GM04503 (cell line): ENCODE data around the gene MAMDC2.

ENCODE experiments used
- DNase-seq: peaks from one replicate; pipeline ENCODE4 v3.0.0-alpha.2; 2012; ENCODE audit warnings: low read depth

MAMDC2 gene

DNA sequence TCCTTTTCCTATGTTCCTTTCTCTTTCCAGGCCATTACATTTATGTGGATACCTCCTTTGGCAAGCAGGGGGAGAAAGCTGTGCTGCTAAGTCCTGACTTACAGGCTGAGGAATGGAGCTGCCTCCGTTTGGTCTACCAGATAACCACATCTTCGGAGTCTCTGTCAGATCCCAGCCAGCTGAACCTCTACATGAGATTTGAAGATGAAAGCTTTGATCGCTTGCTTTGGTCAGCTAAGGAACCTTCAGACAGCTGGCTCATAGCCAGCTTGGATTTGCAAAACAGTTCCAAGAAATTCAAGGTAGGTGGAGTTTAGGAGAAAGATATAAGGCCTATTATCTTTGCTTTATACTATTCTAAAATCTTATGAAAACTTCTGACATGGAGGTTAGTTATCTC is 64.5 kb downstream of the MAMDC2 start:
- DNase-seq: no peak

DNA sequence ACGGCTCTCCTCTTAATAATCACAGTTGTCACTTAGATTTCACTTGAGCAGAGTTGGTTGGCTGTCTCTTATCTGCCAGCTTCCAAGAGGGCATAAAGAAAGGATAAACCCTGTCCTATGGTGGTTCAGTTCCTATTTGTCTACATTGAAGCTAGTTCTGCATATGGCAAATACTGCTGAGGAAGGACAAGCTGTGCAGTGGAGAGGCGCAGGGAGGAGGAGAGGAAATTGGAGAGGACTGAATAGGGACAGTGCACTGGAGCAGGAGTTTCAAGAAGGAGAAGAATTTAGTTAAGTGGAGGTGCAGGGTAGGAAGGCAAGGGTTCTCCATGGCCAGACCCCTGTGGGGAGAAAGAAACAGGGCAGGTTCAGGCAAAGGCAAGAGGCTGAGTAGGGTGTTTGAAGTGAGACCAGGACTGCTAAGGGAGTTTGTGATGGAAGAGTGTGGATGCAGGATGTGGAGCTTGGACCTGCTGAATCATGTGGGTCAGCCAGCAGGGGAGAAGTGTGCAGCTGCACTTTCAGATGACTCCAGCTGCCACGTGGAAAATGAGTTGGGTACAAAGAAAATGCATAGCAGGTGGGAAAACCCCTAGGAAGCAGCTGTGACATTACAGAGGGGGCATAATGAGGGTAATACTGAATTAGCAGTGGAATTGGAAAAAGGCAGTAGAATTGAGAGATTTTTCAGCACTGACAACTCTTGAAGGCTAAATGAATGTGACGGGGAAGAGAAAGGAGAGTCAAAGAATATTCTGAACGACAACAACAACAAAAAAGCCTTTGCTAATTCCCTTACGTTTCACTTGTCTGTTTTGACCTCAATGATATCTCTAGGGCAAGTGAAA is 66.8 kb downstream of the MAMDC2 start:
- no peak for DNase-seq

DNA sequence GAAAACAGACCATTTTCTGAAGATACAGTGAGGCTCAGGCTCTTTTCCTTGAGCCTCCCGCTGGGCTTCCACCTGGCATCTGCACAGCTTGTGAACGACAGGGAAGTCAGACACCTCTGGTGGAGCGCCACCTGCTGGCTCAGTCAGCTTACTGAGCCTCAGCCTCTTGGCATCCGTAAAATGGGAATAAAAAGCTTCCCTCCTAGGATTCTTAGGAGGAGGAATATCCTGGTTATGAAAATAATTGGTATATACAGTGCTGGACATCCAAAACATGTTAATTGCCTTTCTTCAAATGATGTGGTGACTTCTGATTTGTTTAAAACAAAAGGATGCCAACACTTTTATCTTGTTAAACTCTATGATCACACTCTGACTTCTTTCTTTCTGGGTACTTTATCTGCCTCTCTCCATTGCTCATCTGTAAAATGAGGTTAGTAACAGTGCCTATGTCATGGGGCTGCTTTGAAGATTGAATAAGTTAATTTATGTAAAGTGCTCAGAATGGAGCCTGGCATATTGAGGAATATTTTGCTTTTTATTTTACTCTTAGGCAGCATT is 67.5 kb downstream of the MAMDC2 start:
- no peak for DNase-seq

DNA sequence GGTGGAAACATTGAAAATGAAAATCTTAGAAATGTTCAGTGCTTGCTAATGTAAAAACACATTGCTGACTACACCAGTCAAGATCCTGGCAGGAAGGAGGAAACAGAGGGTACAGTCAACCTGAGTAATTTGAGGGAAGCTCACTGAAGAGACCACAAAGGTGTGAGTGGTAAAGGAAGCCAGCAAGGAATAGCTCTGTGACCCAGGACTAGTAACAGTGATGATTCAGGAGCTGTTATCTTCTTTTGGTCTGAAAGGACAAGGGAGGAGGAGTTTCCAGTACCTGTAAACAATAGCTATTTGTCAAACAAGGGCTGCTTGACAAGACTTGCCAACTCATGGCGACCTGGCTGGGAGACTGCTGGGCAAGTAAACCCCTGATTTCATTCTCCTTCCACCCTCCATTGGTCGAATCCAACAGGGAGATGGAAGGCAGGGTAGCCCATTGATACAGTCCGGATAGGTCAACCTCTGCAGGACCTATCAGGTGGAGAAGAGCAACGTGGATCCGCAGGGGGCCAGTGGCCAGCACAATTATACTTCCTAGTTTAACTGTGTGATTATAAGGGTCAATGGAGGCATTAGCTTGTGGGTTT is 68.1 kb downstream of the MAMDC2 start:
- no peak for DNase-seq

DNA sequence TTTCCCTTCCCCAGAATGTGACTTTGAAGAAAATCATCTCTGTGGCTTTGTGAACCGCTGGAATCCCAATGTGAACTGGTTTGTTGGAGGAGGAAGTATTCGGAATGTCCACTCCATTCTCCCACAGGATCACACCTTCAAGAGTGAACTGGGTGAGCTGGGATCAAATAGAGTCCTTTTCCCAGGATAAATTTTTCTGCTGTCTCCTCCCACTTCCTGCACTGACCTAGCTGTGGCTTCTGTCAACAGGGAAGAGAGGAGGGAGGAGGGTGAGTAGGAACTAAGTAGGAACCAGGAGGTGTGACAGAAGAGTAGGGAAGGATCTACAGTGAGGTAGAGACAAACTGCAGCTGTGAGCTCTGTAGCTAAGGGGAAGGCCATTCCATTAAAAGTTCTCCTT is 69.3 kb downstream of the MAMDC2 start:
- DNase-seq: no peak

DNA sequence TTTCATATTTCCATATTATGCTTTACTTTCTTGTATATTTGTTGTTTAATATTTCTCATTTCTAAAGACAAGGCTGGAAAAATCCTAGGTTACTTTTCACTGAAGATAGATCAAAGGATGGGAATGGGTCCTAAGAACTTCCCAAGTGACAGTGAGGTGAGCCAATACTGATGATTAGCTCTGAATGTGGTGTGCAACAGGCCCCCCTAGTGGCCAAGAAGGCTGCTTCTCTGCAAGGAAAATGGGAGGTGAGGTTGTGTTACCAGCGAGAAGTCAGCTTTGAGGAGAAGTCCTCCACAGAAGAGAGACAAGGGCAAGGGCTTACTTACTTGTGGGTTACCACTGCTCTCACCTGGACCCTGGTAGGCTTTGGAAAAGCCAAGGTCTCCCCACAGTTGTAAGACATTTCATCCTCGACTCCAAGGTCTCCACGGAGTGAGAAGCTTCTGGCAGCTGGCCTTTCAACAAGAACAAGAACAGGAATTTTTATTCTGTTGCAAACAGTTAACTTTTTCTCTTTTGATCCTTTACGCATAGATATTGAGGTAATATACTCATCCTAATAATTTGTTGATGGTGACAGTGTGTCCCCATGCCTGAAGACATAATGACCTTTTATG is 69.9 kb downstream of the MAMDC2 start:
- DNase-seq: no peak

DNA sequence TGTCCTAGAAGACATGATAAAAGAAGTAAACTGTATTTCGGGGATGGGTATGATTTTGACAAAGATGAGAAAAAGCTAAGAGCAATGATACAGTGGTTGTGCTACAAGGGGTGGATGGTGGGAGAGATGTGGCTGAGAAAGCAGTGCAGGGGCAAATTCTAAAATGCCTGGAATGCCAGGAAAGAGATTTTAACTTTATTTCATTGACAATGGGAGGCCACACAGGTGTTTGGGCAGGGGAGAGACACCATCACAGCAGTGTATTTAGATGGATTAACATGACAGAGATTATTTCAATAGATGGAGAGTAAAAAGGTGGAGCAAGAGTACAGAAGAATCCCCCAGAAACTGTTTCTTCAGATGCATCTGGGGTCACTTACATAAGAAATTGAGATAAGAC is 71.2 kb downstream of the MAMDC2 start:
- no peak for DNase-seq

DNA sequence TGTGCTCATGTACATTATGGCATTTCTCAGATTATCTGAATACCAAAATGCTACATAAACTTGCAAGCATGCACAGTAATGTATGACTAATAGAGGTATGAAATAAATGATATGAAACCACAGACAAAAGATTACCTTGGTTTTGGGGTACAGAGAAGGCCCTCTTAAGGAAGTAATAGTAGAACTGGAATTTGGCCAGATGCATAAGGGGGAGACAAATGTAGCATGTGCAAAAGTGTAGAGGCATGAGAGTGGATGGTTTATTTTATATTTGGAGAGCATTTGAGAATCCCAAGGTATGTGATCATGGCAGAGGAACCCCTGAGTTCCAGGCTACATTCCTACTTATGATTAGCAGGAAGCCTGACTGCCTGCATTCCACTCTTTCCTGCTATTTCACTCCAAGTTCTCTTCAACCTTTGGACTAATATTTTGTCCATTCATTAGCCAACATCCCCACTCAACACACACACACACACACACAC is 74.2 kb downstream of the MAMDC2 start:
- no peak for DNase-seq

DNA sequence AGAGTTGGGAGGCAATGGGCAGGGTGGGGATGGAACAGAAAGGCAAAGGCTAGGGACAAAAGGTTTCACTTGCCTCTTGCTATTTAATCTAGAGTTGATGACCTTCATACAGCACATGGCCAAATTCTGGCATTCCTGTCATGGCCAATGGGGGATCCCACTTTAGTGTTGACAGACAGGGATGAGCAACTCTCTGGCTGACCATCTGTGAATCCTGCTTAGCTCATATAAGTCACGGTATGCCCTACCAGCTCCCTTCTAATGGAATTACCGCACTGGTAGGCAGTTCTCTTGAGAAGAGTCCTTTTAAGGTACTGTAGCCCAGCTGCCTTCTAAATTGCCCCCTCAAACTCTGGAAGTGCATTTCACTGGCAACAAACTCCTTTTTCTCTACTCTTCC is 76.1 kb downstream of the MAMDC2 start:
- DNase-seq: no peak

DNA sequence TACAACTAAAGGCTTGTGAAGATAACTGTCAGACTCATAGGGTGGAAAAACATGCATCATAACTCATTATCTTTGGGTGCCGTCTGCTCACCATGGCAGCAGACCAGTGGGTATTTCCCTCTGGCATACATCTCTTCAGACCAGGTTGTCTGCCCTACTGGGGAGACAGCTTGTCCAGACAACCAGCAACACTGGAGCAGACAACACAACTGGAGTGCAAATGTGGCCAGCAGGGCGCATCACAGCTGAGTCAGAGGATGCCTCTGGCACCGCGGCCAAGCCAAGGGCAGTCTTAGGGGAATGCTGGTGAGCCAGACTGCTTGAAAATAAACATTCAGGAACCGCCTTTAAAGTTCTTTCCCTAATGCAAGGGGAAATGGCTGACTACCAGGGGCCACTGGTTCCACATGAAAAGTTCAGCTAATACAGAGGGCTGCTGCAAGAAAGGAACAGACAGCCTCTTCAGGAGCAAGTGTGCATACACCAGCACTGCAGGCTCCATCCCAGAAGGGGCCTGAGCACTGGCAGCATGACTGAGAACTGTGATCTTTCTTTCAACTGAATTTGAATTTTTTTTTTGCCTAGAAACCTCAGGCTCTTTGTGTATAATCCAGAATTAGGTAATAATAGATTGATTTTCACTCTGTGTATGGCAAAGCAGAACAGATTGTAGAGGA is 77.3 kb downstream of the MAMDC2 start:
- peak; percentile 76 for DNase-seq

DNA sequence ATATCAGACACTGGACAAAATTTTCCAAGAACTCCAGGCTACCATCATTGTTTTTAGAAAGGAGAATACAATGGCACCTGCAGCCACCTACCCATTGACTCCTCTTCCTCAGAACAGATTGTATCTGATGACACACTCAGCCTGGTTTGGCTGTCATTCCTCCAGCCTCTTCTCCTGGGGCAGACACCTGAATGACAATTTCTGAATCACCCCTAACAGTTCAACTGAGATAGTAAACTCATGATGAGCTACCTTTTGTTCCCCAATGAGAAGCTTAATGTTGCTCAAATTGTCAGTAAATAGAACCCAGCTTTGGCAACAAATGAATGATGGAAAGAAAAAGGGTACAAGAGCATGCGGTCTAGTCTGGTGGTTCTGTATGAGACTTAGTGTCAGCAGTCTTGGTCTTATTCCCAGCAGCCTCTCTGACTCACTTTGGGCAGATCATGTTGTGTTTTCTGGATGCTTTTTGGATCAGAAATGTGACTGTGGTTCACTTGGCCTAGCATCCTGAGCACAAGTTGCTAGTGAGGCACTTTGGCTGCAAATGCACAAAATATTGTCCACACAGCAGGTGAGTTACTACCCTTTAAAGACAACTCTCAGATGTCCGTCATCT is 78.3 kb downstream of the MAMDC2 start:
- DNase-seq: no peak

DNA sequence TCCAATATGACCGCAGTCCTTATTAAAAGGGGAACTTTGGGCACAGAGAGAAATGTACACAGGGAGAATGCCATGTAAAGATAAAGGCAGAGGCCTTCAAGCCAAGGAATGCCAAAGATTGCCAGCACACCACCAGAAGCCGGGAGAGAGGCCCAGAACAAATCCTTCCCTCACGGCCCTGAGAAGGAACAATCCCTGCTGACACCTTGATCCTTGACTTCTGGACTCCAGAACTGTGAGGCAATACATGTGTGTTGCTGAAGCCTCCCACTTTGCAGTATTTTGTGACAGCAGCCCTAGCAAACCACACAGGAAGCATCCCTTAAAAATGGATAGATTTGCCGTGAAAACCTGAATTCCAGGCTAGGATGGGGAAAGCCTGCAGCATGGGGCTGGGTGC is 80.0 kb downstream of the MAMDC2 start:
- DNase-seq: no peak

DNA sequence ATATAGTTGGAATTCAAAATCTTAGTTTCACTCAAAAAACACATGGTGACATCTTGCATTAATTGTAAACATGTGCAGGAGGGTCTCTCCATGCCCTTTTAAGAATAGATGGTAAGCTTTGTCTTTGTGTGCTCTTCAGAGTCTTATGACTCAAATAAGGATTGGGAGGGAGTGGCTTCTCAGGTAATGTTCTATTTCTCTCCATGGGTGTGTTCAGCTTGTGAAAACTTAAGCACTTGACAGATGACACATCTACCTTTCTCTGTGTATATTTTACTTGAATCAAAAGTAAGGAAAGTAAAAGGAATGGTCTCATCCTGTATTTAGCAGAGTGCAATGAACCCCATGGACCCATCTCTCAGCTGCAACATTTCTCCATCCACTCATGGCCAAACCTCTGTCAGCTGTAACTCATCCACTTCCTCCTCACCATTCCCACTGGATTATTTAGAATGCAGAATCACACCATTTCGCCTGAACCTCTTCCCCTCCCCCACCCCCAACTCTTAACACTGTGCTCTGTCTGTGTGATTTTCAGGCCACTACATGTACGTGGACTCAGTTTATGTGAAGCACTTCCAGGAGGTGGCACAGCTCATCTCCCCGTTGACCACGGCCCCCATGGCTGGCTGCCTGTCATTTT is 82.1 kb downstream of the MAMDC2 start:
- DNase-seq: no peak

DNA sequence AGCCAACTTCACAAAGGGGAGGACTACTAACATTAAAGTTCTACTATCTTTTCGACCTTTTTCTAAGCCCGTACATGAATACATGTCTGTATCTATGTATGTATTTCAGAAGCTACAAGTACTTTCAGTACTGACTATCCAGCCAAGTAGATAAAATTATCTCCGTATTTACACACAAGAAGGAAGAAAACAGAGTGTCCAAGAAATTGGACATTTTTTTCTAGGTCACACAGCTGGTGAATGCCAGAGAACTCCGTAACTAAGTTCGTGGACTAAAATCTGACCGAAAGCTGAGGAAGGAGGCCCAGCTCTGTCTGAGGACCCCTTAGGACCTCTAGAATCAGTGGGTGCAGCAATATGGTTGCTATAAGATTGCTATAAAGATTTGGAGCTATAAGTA is 83.4 kb downstream of the MAMDC2 start:
- no peak for DNase-seq

DNA sequence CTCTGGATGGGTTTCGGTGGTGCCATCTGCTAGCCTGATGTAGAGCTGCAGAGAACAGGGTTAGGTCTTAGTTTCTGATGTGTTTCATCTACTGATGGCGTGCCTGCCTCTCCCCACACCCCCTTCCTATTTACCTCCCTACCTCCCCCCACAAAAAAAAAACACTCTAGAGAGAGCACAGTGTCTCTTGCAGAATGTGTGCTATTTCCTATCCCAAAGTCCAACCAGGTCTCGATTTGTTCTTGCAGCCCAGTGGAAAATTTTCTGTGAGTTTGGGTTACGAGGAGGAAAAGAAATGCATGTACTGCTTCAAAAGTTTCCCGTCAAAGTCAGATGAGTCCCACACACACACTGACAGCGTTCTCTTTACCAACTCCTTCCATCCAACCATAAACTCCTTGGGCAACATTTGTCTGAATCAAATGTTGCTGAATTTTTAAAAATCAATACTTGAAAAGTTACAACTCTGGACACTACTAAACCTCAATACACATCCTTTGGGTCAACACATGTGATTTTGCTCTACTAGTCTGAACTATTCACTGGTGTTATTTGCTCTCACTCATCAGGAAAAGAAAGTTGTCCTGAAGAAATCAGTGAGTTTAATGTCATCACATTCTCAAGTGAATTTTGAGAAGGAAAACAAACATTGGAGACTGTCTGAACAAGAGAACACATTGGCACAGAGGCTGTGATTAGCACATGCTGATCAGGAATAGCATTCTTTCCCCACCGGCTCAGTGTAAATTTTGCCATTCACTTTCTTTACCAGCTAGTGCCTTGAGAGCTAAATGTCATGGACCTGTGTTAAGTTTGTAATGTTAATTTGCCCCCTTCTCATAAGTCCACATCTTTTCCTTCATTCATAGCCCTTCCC is 84.1 kb downstream of the MAMDC2 start:
- no peak for DNase-seq

DNA sequence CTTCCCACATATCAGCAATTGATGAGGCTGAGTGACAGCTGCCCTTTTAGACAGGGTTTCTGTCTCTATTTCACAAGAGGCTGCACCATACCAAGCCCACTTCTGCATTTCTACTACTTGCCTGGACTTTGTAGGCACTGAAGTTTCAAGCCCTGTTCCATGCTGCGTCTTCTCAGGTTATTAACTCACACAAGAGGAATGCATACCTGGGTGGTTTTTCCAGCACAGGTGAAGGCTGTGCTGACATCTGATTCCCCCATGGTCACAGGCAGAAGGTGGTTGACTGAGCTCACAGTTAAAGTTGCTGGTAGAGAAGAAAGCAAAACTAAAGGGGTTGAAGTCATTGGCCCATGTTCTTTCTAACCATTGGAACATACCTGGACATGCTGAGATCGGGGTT is 86.6 kb downstream of the MAMDC2 start:
- no peak for DNase-seq

DNA sequence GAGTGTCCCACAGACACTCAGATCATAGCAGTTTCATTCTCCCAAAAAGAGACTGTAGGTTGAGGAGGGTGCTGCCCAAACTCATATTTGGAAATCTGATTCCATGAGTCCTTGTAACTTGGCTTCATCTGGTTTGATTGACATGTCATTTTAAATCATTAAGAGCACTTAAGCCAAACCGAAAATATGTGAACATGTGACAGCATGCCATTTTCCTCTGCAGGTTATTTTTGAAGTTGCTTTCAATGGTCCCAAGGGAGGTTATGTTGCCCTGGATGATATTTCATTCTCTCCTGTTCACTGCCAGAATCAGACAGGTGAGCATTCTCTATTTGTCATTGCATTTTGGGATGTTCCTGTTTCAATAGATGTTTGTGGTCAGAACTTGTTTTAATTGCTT is 87.6 kb downstream of the MAMDC2 start:
- no peak for DNase-seq

DNA sequence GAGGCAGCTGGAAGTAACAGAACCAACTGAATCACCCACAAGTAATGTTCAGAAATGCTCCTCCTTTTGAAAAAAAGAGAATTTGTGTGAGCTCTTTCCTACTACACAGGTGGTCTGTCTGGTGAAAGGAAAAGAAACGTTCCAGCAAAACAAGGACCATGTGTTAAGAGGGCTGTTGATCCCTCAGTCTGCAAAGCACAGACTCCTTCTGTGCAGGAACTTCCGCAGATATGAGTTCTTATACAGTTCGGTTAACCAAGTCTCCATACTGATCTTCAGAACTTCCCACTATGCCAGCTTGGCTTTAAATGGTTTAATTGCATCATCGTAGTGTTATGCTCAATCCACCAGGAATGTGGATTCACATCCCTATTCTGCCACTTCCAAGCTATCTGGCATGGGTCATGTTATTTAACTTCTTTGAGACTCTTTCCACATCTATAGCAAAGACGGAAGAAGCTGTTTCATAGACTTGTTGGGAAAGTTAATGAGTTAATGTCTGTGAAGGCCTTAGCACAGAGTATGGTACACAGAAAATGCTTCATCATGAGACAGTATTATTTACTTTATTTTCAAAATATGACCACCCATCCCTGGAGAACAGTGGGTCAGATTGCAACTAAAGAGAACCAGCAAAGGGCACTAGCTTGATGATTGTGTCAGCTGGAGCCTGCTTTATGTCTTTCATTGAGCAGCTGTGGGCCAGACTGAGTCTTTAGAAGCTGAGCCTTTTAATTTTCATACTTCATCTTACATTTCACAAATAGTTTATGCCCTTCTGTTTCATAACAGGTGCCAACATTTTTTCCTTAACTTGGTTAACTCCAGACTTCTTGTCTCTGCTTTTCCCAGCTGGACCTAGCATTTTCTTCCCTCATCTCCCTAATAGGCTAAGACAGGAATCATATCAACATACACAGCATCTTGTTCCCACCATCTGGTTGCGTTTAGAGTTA is 89.9 kb downstream of the MAMDC2 start:
- no peak for DNase-seq

DNA sequence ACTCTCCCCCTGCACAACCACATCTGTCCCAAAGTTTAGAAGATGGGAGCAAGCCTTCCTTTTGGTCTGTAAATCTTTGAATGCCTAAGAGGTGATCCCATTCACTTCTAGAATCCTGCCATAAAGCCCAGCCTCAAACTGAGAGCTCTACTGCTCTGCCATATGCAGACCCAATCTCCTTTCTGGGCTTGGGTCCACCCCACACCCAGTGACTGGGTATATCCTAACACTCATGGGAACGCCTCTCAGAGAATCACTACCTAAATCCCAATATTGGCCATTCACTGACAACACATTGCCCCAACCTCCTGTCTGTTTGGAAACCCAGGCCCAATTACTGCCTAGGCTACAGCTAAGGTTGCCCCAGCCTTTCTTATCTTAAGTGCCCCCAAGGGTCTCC is 90.7 kb downstream of the MAMDC2 start:
- DNase-seq: no peak
